ENCODE data around the gene TANC1. TPM values are rescaled to one million over a fixed set of nuclear protein-coding genes. Genes with fewer than 3 reads are reported as not detected.

Gene TANC1
- total RNA-seq, 6 experiments from 2014 or later, result 4.0 to 12.7 (median 11.3) TPM

DNA sequence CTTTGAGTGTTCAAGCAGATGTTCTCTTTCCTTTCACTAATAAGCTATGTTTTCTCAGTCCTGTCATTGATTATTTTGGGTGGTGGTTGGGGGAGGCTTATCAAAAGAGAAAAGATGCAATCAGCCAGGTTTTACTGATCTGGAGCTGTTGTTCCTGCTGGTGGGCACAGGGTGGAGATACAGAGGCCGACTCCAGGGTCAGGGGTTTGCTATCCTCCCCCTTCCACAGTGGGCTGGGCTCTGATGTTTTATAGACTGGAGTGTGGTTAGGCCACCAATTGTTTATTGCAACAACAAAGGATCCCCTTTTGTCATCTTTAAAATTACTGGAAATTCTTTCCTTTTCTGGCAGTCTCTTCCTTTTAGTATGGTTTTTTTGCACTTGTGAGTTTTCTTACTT is 120.5 kb downstream of the TANC1 start:
- WGBS (ENCODE audit: insufficient coverage, low coverage, low lambda C conversion rate, missing lambda C conversion rate), result 58% methylated on average over 1 of the region's 1 CpG
- H3K27me3 ChIP-seq, result no peaks in the 10 kb centered on the region
- DNase-seq (no peak), ATAC-seq (no peak)
- intact Hi-C loops (cut with DNase I), result no loop called here
- H3K27ac ChIP-seq, result no peak overlapping the region
- H3K36me3 ChIP-seq, result no peaks in the 10 kb centered on the region
- TF ChIP-seq, protein P1, sequence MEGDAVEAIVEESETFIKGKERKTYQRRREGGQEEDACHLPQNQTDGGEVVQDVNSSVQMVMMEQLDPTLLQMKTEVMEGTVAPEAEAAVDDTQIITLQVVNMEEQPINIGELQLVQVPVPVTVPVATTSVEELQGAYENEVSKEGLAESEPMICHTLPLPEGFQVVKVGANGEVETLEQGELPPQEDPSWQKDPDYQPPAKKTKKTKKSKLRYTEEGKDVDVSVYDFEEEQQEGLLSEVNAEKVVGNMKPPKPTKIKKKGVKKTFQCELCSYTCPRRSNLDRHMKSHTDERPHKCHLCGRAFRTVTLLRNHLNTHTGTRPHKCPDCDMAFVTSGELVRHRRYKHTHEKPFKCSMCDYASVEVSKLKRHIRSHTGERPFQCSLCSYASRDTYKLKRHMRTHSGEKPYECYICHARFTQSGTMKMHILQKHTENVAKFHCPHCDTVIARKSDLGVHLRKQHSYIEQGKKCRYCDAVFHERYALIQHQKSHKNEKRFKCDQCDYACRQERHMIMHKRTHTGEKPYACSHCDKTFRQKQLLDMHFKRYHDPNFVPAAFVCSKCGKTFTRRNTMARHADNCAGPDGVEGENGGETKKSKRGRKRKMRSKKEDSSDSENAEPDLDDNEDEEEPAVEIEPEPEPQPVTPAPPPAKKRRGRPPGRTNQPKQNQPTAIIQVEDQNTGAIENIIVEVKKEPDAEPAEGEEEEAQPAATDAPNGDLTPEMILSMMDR (IDR thresholded peaks at IDR 0.05), result no peak
- no peak for TF ChIP-seq POLR2A (IDR thresholded peaks at IDR 0.05)
- H3K4me3 ChIP-seq, result no peak overlapping the region
- no peaks in the 10 kb centered on the region for H3K9me3 ChIP-seq
- H3K4me1 ChIP-seq, result peaks cover 0 to 5% (median 0%) of the 10 kb centered on the region in 4 donors

DNA sequence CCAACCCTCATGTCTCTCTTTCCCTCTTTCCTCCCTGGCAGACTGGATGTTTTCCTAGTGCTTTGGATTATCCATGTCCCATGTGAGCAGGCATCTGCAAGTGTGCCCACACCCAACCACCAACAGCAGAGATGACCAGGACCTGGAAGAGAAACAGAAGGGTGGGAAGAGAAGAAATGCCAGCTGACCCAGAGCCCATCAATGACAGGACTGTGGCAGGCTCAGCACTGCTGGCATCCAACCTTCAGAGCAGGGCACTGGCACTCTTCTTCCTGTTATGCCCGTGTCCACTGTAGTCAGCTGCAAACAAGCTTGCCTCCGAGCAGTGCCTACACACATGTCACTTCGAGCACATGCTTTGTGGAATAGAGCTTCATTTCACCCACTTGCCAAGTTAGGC is 121.1 kb downstream of the TANC1 start:
- H3K36me3 ChIP-seq, result no peaks in the 10 kb centered on the region
- H3K27ac ChIP-seq, result peak overlapping the region in 1 of 3 donors; percentile 1
- no peaks in the 10 kb centered on the region for H3K9me3 ChIP-seq
- TF ChIP-seq, protein P1 (IDR thresholded peaks at IDR 0.05), result no peak
- no peak for TF ChIP-seq POLR2A (IDR thresholded peaks at IDR 0.05)
- H3K4me3 ChIP-seq, result no peak overlapping the region
- no peaks in the 10 kb centered on the region for H3K27me3 ChIP-seq
- H3K4me1 ChIP-seq, result peaks cover 0 to 5% (median 0%) of the 10 kb centered on the region in 4 donors
- intact Hi-C loops (cut with DNase I), result no loop called here
- no peak for ATAC-seq
- no CpG with 5 or more reads among the region's 3 CpGs for WGBS (ENCODE audit: insufficient coverage, low coverage, low lambda C conversion rate, missing lambda C conversion rate)
- DNase-seq, result no peak

DNA sequence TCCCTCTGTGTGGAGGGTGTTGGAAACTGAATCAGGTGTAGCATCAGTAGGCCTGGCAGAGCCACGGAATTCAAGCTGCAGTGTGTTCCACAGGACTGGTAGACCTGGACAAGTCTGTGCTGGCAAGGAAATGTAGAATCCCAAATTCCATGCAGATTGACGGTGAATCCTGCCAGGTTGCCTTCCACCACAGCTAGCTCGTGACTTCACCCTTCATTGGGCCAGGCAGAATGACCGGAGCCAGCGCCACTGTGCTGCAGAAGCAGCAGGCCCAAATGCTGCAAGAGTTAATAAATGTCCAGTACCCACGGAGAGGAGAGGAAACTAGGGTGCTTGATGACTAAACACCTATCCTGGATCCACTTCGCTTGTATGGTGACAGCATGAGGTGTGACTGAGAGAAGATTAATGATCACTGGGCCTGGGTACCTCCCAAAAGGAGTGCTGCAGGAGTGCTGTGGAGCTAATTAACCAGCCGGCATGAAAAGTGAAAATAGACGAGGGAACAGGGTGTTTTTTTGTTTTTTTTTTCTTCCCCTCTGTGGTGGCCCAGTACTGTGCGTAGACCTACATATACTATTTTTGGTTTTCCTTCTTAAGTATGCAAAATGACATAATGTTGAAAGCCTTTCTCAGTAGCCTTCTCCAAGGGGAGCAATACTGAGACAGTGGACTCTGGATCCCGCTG is 122.2 kb downstream of the TANC1 start:
- no peak for DNase-seq

DNA sequence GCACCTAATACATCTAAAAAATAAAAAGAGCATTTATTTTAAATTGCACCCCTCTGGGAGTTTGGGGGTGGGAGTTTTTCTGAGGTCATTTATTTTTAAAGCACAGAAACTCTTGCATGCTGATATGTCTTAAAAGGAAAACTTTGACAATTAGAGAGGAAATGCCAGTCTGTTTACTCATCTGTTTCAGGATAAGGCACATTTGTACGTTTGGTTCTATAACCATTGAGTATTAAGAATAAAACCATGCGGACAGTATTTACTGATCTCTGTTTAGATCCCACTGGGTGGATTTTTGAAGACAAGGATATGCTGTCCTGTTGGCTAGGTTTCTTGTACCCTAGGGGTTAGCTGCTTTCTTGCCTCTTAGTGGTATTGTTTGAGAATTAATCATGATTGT is 122.9 kb downstream of the TANC1 start:
- intact Hi-C loops (cut with DNase I), result no loop called here
- ATAC-seq, result peak; percentile 16 to 60 (median 31)
- Histone ChIP-seq H3K27me3 (no peaks in the 10 kb centered on the region), H3K4me1 (peaks cover 0 to 5% (median 0%) of the 10 kb centered on the region in 4 donors), H3K9me3 (no peaks in the 10 kb centered on the region), H3K27ac (peak overlapping the region in 2 of 3 donors; percentile 36 to 41), H3K4me3 (no peak overlapping the region), H3K36me3 (no peaks in the 10 kb centered on the region)
- TF ChIP-seq, protein P1 (IDR thresholded peaks at IDR 0.05), result no peak
- TF ChIP-seq POLR2A (IDR thresholded peaks at IDR 0.05), result no peak
- DNase-seq, result no peak
- 41% methylated on average over 2 of the region's 2 CpGs for WGBS (ENCODE audit: insufficient coverage, low coverage, low lambda C conversion rate, missing lambda C conversion rate)

More for the DNA sequence above, 122.2 kb downstream of the TANC1 start:
- Histone ChIP-seq H3K27me3 (no peaks in the 10 kb centered on the region), H3K36me3 (no peaks in the 10 kb centered on the region), H3K9me3 (no peaks in the 10 kb centered on the region), H3K27ac (peak overlapping the region in 2 of 3 donors; percentile 36 to 41), H3K4me1 (peaks cover 0 to 5% (median 0%) of the 10 kb centered on the region in 4 donors), H3K4me3 (no peak overlapping the region)
- intact Hi-C loops (cut with DNase I), result no loop called here
- ATAC-seq, result peak; percentile 38 to 58 (median 42)
- 43% methylated on average over 7 of the region's 11 CpGs for WGBS (ENCODE audit: insufficient coverage, low coverage, low lambda C conversion rate, missing lambda C conversion rate)
- TF ChIP-seq POLR2A (IDR thresholded peaks at IDR 0.05), result no peak
- TF ChIP-seq, protein P1 (IDR thresholded peaks at IDR 0.05), result no peak

Measured in right lobe of liver (tissue), 6 donors.